Heart left ventricle (tissue), 13 donors: ENCODE results near the gene PKLR.

ENCODE experiments used
- CTCF ChIP-seq, 12 donors: fragments of 200-600 bp; sonication (generic) in 4 of 12; IDR thresholded peaks; one replicate each; pipeline versions ENCODE4 v1.5.0 to v1.8.0; 2018 to 2022; ENCODE audit warnings: antibody characterized with exemption in 12 of 12, mild to moderate bottlenecking in 5 of 12
- POLR2A ChIP-seq, 2 donors: fragments of 450-650 bp; IDR thresholded peaks; one replicate each; pipeline ENCODE4 v1.6.1; 2017; ENCODE audit warnings: antibody characterized with exemption in 2 of 2, mild to moderate bottlenecking in 2 of 2, moderate library complexity in 2 of 2
- donor health status: ischemic (EF 13 %, LVEDD 7.1; RV severe dilation, severe dysfunction).
- donor health status: DM: no; HTN: yes; CAD: no.
- donor health status: DM: no; HTN: no; CAD: no.
- donor health status: ischemic (EF 25% LVEDD 6.9; RV normal size, moderate dysfunction).
- donor health status: ischemic (EF 25% LVEDD 5.7; RV mildly dilated, moderate dysfunction).
- donor health status: ischemic (EF 35%, LVEDD 5.7; RV mildly dilated, moderate dysfunction).
- donor health status: nonischemic (EF 11% LVEDD 7.7; RV severe dilation, severe dysfunction).
- donor health status: DM: yes; HTN: yes; CAD: no.
- donor health status: PGD.
- donor health status: ischemic (EF 29% LVEDD 5.4; RV normal size, mild dysfunction).
- donor health status: nonischemic (EF 23%, LVEDD 6.1; RV moderate dilation, normal function).

- TF ChIP-seq CTCF (IDR thresholded peaks at IDR 0.05) = no peak
- no peak for TF ChIP-seq POLR2A (IDR thresholded peaks at IDR 0.05)
Observed at GRCh38 chr1:155256058-155256852, 45.0 kb downstream of the PKLR start.
